ENCODE results near the gene ARID4A. TPM values are rescaled to one million over a fixed set of nuclear protein-coding genes. Genes with fewer than 3 reads are reported as not detected.
A peak's percentile ranks its signal among the peaks of the same experiment; 100 is the strongest.
"Not testable (repeated sequence)": the region's sequence is repeated elsewhere in the genome, so short reads cannot be mapped to it uniquely, and the experiment has no call there.

ARID4A gene
- 10 to 100 TPM; 18.9 to 20.4 TPM for total RNA-seq

DNA sequence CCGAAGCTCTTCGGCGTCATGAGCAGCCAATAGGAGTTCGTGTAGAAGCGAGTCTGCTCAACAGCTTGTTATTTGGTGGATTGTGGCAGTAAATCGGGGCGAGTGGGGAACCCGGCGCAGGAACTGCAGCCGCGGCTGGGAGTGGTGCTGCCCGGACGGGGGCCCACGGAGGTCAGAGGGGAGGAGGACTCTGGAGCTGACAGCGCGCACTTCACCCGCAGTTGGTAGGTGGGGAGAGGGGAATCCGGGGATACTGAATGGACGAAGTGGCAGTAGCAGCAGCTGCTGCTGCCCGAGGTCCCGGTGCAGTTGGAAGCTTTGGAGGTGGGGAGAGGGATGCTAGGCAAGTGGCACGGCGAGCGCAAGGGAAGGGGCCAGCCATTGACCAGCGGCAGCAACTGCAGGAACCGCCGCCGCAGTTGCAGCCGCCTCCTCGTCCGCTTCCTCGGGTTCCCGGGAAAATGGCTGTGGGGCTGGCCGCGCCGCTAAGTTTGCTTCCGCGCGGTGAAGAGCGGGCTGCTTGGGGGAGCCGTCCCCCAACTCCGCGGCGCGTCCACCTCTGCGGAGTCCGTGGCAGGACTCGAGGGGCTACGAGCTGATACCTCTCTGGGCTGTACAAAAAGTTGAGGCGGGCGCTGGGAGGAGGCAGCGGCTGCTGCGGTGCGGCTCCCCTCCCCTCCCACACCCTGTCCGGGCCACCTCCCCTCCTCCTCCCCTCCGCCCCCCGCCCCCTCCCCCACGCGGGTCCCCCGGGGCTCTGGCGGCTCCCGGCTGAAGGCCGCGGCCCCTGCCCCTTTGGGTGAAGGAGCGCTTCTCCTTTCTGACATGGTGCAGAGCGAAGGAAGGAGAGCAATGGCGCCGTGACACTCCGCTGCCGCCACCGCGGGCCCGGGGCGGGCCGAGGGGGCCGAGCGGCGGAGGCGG lies at the start of gene ARID4A:
Gene ARID4A (plus strand): TSS at position 79 of the 924 bp plus-strand sequence. CDS start 1,300 bp downstream, outside the sequence.
- CTCF ChIA-PET, result interaction anchor here (0.7 to 1.6 kb wide), 8 partner anchors 9 to 98 kb away, joined by 3 to 12 read pairs (median 4); partner anchors contain the start of gene TOMM20L
- Mint-ChIP-seq H3K27me3 (ENCODE audit: low read depth) (no peaks in the 10 kb centered on the region), H3K36me3 (ENCODE audit: low read depth) (peaks cover 22% of the 10 kb centered on the region), H3K9me3 (no peaks in the 10 kb centered on the region), H3K4me1 (ENCODE audit: low read depth) (peaks cover 41% of the 10 kb centered on the region), H3K4me3 (peak within 1 kb of the TSS; percentile 98), H3K27ac (peak within 1 kb of the TSS; percentile 85)
- intact Hi-C loops (cut with micrococcal nuclease), result loop anchor here (1.0 to 10.0 kb wide), 11 partner anchors 17 to 1950 kb away; partner anchors contain the start of genes KIAA0586, NAA30, PPM1A and PSMA3
- peak; percentile 33 for DNase-seq

- DNase-seq, result no peak
- peak overlapping the region; percentile 78 for H3K27ac Mint-ChIP-seq
- intact Hi-C loops (cut with micrococcal nuclease), result loop anchor here (10.0 kb wide), 1 partner anchor 985 kb away; the partner anchor contains the start of genes AP5M1 and EXOC5
Observed at GRCh38 chr14:58249611-58250010, 48.7 kb upstream of the ARID4A start.

DNA sequence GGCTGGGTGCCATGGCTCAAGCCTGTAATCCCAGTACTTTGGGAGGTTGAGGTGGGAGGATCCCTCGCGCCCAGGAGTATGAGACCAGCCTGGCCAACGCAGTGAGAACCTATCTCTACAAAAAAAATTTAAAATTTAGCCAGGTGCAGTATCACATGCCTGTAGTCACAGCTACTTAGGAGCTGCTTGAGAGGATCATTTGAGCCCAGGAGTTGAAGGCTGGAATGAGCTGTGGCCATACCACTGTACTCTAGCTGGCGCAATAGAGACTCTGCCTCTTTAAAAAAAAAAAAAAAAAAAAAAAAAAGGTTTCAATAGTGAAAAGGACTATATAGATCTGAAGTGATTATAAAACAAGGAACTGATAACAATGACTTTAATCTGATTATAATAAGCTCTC lies 40.2 kb upstream of the ARID4A start:
- H3K4me3 Mint-ChIP-seq, result no peak overlapping the region
- peak overlapping the region; percentile 53 for H3K27ac Mint-ChIP-seq
- H3K36me3 Mint-ChIP-seq (ENCODE audit: low read depth), result peaks cover 41% of the 10 kb centered on the region
- CTCF ChIA-PET, result interaction anchor here (0.9 to 1.7 kb wide), 3 partner anchors 9 to 15 kb away, joined by 3 to 5 read pairs (median 5); no protein-coding TSS in a partner anchor
- H3K9me3 Mint-ChIP-seq, result no peaks in the 10 kb centered on the region
- no peaks in the 10 kb centered on the region for H3K27me3 Mint-ChIP-seq (ENCODE audit: low read depth)
- H3K4me1 Mint-ChIP-seq (ENCODE audit: low read depth), result peaks cover 14% of the 10 kb centered on the region
- intact Hi-C loops (cut with micrococcal nuclease), result no loop called here
- no peak for DNase-seq

More at GRCh38 chr14:58249611-58250010, 48.7 kb upstream of the ARID4A start:
- CTCF ChIA-PET, result interaction anchor here (1.3 kb wide), 1 partner anchor 9 kb away, joined by 5 read pairs; no protein-coding TSS in a partner anchor
- Mint-ChIP-seq H3K27me3 (ENCODE audit: low read depth) (no peaks in the 10 kb centered on the region), H3K9me3 (no peaks in the 10 kb centered on the region), H3K4me1 (ENCODE audit: low read depth) (peaks cover 41% of the 10 kb centered on the region), H3K4me3 (no peak overlapping the region), H3K36me3 (ENCODE audit: low read depth) (peaks cover 42% of the 10 kb centered on the region)

GRCh38 chr14:58262005-58262404 lies 36.4 kb upstream of the ARID4A start:
- H3K27me3 Mint-ChIP-seq (ENCODE audit: low read depth); intact Hi-C loops (cut with micrococcal nuclease); DNase-seq; H3K4me3 Mint-ChIP-seq; H3K9me3 Mint-ChIP-seq; CTCF ChIA-PET: not testable (repeated sequence)
- peak overlapping the region; percentile 46 for H3K27ac Mint-ChIP-seq
- H3K36me3 Mint-ChIP-seq (ENCODE audit: low read depth), result peaks cover 52% of the 10 kb centered on the region
- H3K4me1 Mint-ChIP-seq (ENCODE audit: low read depth), result peaks cover 11% of the 10 kb centered on the region

DNA sequence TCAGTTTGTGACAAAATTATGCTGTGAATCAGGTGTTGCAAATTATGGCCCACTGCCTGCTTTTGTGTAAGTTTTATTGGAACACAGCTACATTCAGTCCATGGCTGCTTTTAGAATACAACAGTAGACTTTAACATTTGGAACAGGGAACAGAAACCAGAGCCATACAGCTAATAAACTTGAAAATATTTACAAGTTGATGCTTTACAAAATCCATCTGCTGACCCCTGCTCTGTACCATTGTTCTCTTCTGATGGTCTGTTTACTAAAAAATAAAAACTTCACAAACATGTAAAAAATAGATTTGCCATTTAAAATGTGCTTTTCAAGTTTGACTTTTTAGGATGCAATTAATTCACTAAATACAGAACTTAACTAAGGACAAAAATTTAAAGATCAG lies 33.0 kb upstream of the ARID4A start:
- no peak overlapping the region for H3K4me3 Mint-ChIP-seq
- H3K27me3 Mint-ChIP-seq (ENCODE audit: low read depth), result no peaks in the 10 kb centered on the region
- H3K27ac Mint-ChIP-seq, result peak overlapping the region; percentile 51
- no peaks in the 10 kb centered on the region for H3K9me3 Mint-ChIP-seq
- CTCF ChIA-PET, result interaction anchor here (2.1 kb wide), 1 partner anchor 24 kb away, joined by 6 read pairs; no protein-coding TSS in a partner anchor
- intact Hi-C loops (cut with micrococcal nuclease), result no loop called here
- DNase-seq, result no peak
- H3K4me1 Mint-ChIP-seq (ENCODE audit: low read depth), result peaks cover 14% of the 10 kb centered on the region
- peaks cover 48% of the 10 kb centered on the region for H3K36me3 Mint-ChIP-seq (ENCODE audit: low read depth)

GRCh38 chr14:58270628-58271027 lies 27.7 kb upstream of the ARID4A start:
- Mint-ChIP-seq H3K27ac (peak overlapping the region; percentile 70), H3K9me3 (no peaks in the 10 kb centered on the region), H3K36me3 (ENCODE audit: low read depth) (peaks cover 59% of the 10 kb centered on the region), H3K4me3 (no peak overlapping the region), H3K27me3 (ENCODE audit: low read depth) (no peaks in the 10 kb centered on the region), H3K4me1 (ENCODE audit: low read depth) (peaks cover 39% of the 10 kb centered on the region)
- DNase-seq, result no peak
- CTCF ChIA-PET, result no interaction called here
- intact Hi-C loops (cut with micrococcal nuclease), result loop anchor here (1.0 kb wide), 1 partner anchor 11 kb away; no protein-coding TSS in a partner anchor

- Mint-ChIP-seq H3K27me3 (ENCODE audit: low read depth) (no peaks in the 10 kb centered on the region), H3K36me3 (ENCODE audit: low read depth) (peaks cover 48% of the 10 kb centered on the region), H3K4me3 (no peak overlapping the region), H3K4me1 (ENCODE audit: low read depth) (peaks cover 51% of the 10 kb centered on the region), H3K27ac (peak overlapping the region; percentile 36), H3K9me3 (no peaks in the 10 kb centered on the region)
- CTCF ChIA-PET, result interaction anchor here (0.5 to 1.2 kb wide), 2 partner anchors 14 to 280 kb away, joined by 3 read pairs; no protein-coding TSS in a partner anchor
- no peak for DNase-seq
- intact Hi-C loops (cut with micrococcal nuclease), result no loop called here
Observed at GRCh38 chr14:58272588-58273372, 25.6 kb upstream of the ARID4A start.

DNA sequence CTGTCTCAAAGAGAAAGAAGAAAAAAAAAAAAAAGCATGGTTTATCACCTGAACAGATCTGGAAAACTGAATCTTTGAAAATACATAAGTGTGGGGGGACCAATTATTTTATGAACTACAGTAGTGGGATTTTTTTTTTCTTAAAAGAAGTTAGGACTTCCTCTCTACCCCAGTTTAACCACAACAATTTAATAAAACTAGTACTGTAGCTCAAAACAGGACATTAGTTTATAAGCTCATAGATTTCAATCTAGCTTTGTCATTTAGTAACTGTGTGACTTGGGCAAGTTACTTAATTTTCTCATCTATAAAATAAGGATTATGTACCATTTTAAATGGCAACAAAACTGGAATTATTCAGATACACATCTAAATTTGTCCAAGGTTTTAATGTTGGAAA lies 23.5 kb upstream of the ARID4A start:
- H3K4me3 Mint-ChIP-seq, result no peak overlapping the region
- no peaks in the 10 kb centered on the region for H3K27me3 Mint-ChIP-seq (ENCODE audit: low read depth)
- H3K9me3 Mint-ChIP-seq, result no peaks in the 10 kb centered on the region
- H3K36me3 Mint-ChIP-seq (ENCODE audit: low read depth), result peaks cover 50% of the 10 kb centered on the region
- peak overlapping the region; percentile 84 for H3K27ac Mint-ChIP-seq
- DNase-seq, result no peak
- CTCF ChIA-PET, result interaction anchor here (0.7 to 2.2 kb wide), 2 partner anchors 12 to 124 kb away, joined by 4 to 5 read pairs; no protein-coding TSS in a partner anchor
- intact Hi-C loops (cut with micrococcal nuclease), result loop anchor here (1.0 kb wide), 1 partner anchor 31 kb away; the partner anchor contains the start of gene PSMA3
- H3K4me1 Mint-ChIP-seq (ENCODE audit: low read depth), result peaks cover 54% of the 10 kb centered on the region

DNA sequence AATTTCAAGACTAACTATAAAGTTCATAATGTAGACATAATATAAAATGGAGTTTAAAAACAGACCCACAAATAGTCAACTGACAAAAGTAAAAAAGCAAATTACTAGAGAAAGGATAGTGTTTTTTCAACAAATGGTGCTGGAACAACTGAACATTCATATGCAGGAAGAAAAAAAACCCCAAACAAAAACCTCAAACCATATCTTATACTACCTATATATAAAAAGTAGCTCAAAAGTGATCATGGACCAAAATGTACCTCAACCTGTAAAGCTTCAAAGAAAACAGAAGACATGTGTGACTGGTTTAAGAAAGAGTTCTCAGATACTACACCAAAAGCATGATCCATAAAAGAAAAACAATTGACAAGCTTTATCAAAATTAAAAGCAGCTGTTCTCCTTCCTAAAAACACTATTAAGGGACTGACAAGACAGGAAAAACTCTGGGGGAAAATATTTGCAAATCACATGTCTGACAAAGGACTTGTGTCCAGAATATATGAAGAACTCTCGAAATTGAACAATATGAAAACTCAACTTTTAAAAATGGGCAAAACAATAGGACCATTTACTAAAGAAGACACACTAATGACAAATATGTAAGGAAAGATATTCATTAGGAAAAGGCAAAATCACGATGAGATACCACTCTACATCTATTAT lies 22.7 kb upstream of the ARID4A start:
- H3K36me3 Mint-ChIP-seq (ENCODE audit: low read depth), result peaks cover 43% of the 10 kb centered on the region
- H3K27ac Mint-ChIP-seq, result peak overlapping the region; percentile 84
- no peaks in the 10 kb centered on the region for H3K27me3 Mint-ChIP-seq (ENCODE audit: low read depth)
- CTCF ChIA-PET, result interaction anchor here (0.6 to 2.2 kb wide), 3 partner anchors 11 to 28 kb away, joined by 3 to 5 read pairs (median 4); partner anchors contain the start of gene ARID4A
- H3K9me3 Mint-ChIP-seq, result no peaks in the 10 kb centered on the region
- no peak for DNase-seq
- peaks cover 52% of the 10 kb centered on the region for H3K4me1 Mint-ChIP-seq (ENCODE audit: low read depth)
- no peak overlapping the region for H3K4me3 Mint-ChIP-seq
- intact Hi-C loops (cut with micrococcal nuclease), result loop anchor here (1.0 kb wide), 1 partner anchor 31 kb away; the partner anchor contains the start of gene PSMA3

DNA sequence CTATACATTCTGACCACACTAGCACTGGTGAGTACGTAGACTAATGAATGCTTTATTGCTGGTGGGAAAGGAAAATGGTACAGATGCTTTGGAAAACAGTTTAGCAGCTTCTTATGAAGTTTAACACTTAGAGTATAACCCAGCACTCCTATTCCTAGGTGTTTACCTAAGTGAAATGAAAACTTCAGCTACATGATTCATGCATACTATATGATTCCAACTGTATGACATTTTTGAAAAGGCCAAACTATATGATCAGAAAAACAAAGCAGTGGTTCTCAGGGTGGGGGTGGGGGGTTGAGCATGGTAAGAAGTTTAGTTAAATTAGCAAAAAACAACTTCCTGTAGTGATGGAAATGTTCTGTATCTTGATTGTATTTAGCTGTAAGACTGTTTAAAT lies 22.1 kb upstream of the ARID4A start:
- H3K4me3 Mint-ChIP-seq, result no peak overlapping the region
- H3K9me3 Mint-ChIP-seq, result no peaks in the 10 kb centered on the region
- peak overlapping the region; percentile 84 for H3K27ac Mint-ChIP-seq

DNA sequence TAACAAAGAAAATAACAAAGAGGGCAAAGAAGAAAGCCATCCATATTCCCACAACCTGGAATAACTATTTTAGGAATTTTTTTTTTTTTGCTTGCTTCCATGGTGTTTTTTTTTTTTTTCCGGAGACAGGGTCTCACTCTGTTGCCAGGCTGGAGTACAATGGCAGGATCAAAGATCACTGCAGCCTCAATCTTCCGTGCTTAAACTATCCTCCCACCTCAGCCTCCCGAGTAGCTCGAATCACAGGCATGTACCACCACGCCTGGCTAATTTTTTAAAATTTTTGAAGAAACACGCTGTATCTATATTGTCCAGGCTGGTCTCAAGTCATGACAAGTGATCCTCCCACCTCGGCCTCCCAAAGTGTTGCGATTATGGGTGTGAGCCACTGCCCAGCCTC lies 20.2 kb upstream of the ARID4A start:
- H3K9me3 Mint-ChIP-seq, result no peaks in the 10 kb centered on the region
- no peak for DNase-seq
- peak overlapping the region; percentile 56 for H3K27ac Mint-ChIP-seq
- peaks cover 70% of the 10 kb centered on the region for H3K4me1 Mint-ChIP-seq (ENCODE audit: low read depth)
- CTCF ChIA-PET, result no interaction called here
- no peaks in the 10 kb centered on the region for H3K27me3 Mint-ChIP-seq (ENCODE audit: low read depth)
- intact Hi-C loops (cut with micrococcal nuclease), result no loop called here
- no peak overlapping the region for H3K4me3 Mint-ChIP-seq
- peaks cover 39% of the 10 kb centered on the region for H3K36me3 Mint-ChIP-seq (ENCODE audit: low read depth)

More for the DNA sequence above, 22.1 kb upstream of the ARID4A start:
- Mint-ChIP-seq H3K27me3 (ENCODE audit: low read depth) (no peaks in the 10 kb centered on the region), H3K4me1 (ENCODE audit: low read depth) (peaks cover 55% of the 10 kb centered on the region), H3K36me3 (ENCODE audit: low read depth) (peaks cover 41% of the 10 kb centered on the region)
- intact Hi-C loops (cut with micrococcal nuclease), result no loop called here
- CTCF ChIA-PET, result interaction anchor here (0.6 to 2.2 kb wide), 3 partner anchors 11 to 28 kb away, joined by 3 to 5 read pairs (median 4); partner anchors contain the start of gene ARID4A
- peak; percentile 16 for DNase-seq
